ENCODE measurements around the gene KRTAP5-2.
"Not testable (repeated sequence)": the region's sequence is repeated elsewhere in the genome, so short reads cannot be mapped to it uniquely, and the experiment has no call there.

Gene KRTAP5-2

GRCh38 chr11:1586699-1587098, 11.4 kb downstream of the KRTAP5-2 start:
- no peak for DNase-seq

GRCh38 chr11:1584661-1585370, 13.3 kb downstream of the KRTAP5-2 start, which contains the start of gene KRTAP5-1:
TSS of gene KRTAP5-1 (minus strand) at chr11:1585283. CDS start at chr11:1585249, 34 bp downstream.
- DNase-seq, result not testable (repeated sequence)

DNA sequence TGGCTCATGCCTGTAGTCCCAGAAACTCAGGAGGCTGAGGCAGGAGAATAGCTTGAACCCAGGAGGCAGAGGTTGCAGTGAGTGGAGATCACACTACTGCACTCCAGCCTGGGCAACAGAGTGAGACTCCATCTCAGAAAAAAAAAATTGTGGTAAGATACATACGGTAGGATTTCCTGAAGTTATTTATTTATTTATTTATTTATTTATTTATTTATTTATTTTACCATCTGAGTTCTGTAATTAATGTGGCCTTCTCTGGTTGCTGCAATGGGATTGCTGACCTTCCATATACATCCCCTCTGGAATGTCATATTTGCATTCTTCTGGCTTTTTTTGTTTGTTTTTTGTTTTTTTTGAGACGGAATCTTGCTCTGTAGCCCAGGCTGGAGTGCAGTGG, 15.2 kb downstream of the KRTAP5-2 start:
- not testable (repeated sequence) for DNase-seq

- DNase-seq, result no peak
These were observed 16.1 kb downstream of the KRTAP5-2 start for GRCh38 chr11:1581976-1582375.

DNA sequence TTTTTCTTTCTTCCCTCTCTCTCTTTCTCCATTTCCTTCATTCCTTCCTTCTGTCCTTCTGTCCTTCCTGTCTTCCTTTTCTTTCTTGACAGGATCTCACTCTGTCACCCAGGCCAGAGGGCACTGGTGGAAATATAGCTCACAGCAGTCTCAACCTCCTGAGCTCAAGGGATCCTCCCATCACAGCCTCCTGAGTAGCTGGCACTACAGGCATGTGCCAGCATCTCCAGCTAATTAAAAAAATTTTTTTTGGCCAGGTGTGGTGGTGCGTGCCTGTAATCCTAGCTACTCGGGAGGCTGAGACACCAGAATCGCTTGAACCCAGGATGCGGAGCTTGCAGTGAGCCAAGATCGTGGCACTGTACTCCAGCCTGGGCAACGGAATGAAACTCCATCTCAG, 21.3 kb downstream of the KRTAP5-2 start:
- no peak for DNase-seq

GRCh38 chr11:1575756-1576155, 22.3 kb downstream of the KRTAP5-2 start:
- DNase-seq, result not testable (repeated sequence)

- no peak for DNase-seq
These were observed 23.2 kb downstream of the KRTAP5-2 start for GRCh38 chr11:1574933-1575242.

- peak; percentile 4 for DNase-seq
These were observed 23.7 kb downstream of the KRTAP5-2 start for GRCh38 chr11:1574238-1574932.

DNA sequence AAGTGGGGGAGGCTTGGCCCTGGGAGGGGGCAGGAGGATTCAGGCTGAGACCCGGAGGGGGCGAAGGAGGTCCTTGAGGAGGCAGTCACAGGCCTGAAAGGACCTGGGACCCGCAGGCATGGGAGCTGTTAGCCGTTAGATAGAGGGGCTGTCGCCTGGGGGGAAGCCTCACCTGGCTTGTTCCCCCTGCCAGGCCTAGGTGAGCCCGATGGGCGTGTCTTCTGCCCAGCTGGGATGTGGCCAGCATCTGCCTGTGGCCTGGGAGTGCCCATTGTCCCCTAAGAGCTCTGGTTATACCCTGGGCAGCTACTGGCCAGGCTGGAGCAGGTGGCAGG, 24.2 kb downstream of the KRTAP5-2 start:
- no peak for DNase-seq

GRCh38 chr11:1573077-1573902, 24.8 kb downstream of the KRTAP5-2 start:
- no peak for DNase-seq

GRCh38 chr11:1572197-1573076, 25.7 kb downstream of the KRTAP5-2 start, which contains the start of gene DUSP8:
TSS of gene DUSP8 (minus strand) at chr11:1572271. CDS start at chr11:1565826, 6,445 bp downstream.
- peak; percentile 87 for DNase-seq

DNA sequence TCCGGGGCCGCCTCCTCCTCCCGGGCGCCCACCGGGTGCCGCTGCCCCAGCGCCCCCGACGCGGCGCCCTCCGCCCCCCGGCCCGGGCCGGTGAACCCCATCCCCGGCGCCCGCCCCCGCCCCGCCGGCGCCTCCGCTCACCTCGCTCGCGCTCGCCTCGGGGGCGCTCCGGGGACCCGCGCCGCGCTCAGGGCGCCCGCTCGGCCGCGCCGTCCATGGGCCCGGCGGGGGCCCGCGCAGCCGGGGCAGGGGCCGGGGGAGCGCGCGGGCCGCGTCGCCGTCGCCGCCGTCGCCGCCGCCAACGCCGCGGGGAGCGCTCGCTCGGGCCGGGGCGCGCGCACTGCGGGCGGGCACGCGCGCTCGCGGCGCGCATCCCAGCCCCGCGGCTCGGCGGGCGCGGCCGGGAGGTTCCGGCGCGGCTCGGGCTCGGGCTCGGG, 26.3 kb downstream of the KRTAP5-2 start:
- no peak for DNase-seq

GRCh38 chr11:1570896-1571759, 27.0 kb downstream of the KRTAP5-2 start:
- peak; percentile 6 for DNase-seq

DNA sequence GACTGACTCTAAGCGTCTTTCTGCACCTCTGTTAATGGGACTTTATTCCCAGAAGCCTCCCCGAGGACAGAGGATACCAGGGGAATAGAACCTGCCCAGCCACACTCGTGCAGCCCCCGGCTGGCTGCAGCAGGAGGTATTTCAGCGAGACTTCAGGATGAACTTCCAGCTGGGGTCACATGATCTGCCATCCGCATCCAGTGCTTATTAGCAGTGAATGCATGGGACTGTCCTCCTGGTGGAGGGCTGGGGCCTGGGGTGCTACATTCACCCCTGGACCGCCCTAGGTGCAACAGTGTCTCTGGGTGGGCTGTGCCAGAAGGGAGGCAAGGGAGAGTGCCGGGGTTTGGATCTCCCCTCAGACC, 27.6 kb downstream of the KRTAP5-2 start:
- DNase-seq, result no peak

GRCh38 chr11:1570001-1570453, 28.1 kb downstream of the KRTAP5-2 start:
- no peak for DNase-seq

DNA sequence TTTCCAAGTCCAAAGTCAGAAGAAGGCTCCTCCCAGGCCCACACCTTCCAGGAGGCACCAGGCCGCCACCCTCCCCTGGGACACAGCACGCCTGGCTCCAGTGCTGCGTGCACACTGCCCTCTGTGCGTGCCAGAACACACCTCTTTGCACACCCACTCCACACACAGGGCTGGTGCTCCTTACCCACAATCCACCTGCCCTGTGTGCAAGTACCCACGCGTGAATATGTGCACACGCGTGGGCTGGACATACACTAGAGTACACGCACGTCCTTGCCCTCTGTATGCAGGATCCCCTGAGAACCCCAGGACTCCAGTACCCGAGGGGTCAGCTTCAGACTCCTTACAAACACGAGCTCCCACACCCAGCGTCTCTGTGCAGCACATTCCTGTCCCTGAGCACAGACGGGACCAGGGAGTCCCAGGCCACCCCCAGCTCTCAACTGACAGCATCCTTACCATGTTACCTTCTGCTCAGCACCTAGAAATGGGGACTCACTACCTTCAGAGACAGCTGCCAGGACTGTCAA, 28.8 kb downstream of the KRTAP5-2 start:
- DNase-seq, result no peak

GRCh38 chr11:1568441-1568911, 29.6 kb downstream of the KRTAP5-2 start:
- DNase-seq, result no peak

- no peak for DNase-seq
These were observed 30.4 kb downstream of the KRTAP5-2 start for GRCh38 chr11:1567721-1568100.

DNA sequence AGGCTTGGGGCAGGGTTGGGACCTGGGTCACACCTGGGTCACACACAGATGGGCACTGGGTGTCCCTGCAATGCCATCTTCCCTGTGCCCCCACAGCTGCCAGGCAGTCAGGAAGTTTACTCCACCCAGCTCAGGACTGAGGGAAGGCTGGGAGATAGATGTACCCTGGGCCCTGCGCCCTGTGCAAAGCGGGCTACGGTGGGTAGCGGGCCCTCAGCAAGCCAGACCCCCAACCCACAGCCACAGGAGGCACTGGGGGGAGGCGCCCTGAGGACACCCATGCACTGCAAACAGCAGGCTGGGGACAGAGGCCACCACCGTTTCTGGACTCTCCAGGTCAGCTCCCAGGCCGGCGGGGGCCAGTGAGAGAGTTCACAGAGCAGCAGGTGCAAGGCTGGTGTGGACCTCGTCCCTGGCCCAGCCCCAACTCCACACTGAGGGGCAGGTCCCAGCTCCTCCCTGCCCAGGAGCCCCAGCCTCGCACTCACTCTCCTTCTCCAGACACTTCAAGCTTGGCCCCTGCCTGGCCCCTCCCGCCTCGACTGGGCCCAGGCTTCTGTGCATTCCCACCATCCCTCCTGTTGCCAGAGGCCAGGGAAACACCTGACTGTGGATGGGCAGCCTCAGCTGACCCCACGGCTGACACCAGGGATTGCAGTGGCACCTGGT, 30.9 kb downstream of the KRTAP5-2 start:
- no peak for DNase-seq

DNA sequence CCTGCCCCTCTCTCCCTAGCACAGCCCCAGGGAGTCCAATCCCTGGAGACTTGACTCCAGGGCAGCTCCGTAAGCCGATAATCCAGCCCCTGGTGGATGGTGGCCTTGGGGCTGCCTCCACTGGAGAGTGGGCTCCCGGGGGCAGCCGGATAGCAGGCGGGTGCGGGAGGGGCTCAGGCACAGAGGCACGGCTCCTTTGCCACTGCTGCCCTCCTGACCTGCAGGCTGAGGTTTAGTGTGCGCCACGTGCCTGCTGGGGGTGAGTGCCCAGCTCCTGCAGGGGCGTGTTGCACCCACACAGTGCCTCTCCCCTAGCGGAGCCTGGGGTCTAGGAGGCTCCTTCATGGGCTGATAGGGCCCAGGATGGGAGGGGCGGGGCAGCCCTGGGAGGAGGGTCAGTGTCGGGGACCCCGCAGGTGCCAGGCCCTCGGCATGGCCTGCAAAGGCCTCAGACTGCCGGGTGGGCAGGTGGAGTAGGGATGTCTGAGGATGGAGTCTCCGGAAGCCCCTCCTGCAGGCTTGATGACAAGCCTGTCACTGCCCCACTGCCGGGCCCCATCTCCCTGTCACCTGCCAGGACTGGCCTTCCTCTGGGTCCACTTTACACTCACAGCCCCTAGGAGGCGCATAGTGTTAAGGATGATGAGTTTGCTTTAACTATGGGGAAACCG, 31.6 kb downstream of the KRTAP5-2 start:
- no peak for DNase-seq

Measured in kidney glomerular epithelial cell (primary cell).